Endothelial cell of umbilical vein (primary cell): ENCODE results near the gene FASLG. TPM values are rescaled to one million over a fixed set of nuclear protein-coding genes. Genes with fewer than 3 reads are reported as not detected.

Experiments
- BruUV-seq: library from RNA; stranded (reverse); fragments of 400-500 nt; replicated peaks from 2 replicates; lab custom pipeline; 2021; lab: Mats Ljungman, UMichigan
- CTCF ChIA-PET: fragments of 300-600, 350-600 bp; sonication (Branson Sonifier 250); formaldehyde crosslinking; loops from one replicate; lab custom pipeline; 2021; ENCODE audit warnings: antibody characterized with exemption, inconsistent platforms; lab: Charles Lee
- POLR2A ChIA-PET: fragments of 300-600, 350-600 bp; sonication (Branson Sonifier 250); formaldehyde crosslinking; loops from one replicate; lab custom pipeline; 2021; ENCODE audit warnings: antibody characterized with exemption, inconsistent platforms; lab: Charles Lee
- DNase-seq: peaks from one replicate; pipeline ENCODE4 v3.0.0-alpha.2; 2011; ENCODE audit warnings: low read depth, low spot score
- FAIRE-seq: peaks from 2 replicates; lab custom pipeline; 2011; peaks lifted over from hg19 to GRCh38; lab: Jason Lieb, UNC
- H2AFZ ChIP-seq: 2 replicates; pipeline ENCODE4 v1.6.0; 2012; ENCODE audit warnings: low read depth, low read length, control low read depth, inconsistent platforms
- H3K27ac ChIP-seq: 2 replicates; pipeline ENCODE4 v1.5.1; 2011; ENCODE audit warnings: low read depth, mild to moderate bottlenecking, control low read depth, low read length, moderate library complexity; ENCODE audit not compliant: insufficient read depth
- H3K27me3 ChIP-seq, 2 experiments: 2 replicates each; pipeline versions ENCODE4 v1.6.0 to v1.6.1; 2011; ENCODE audit warnings: low read length in 2 of 2, mixed read lengths in 1 of 2; ENCODE audit not compliant: control insufficient read depth in 2 of 2, insufficient read depth in 2 of 2
- H3K36me3 ChIP-seq, 2 experiments: 2 replicates in 1 of 2; 3 replicates in 1 of 2; pipeline ENCODE4 v1.5.1; 2011; ENCODE audit warnings: low read length in 2 of 2, mild to moderate bottlenecking in 1 of 2, moderate library complexity in 1 of 2; ENCODE audit not compliant: control insufficient read depth in 2 of 2, insufficient read depth in 2 of 2; ENCODE audit errors: extremely low read depth in 1 of 2
- H3K4me1 ChIP-seq: 3 replicates; pipeline ENCODE4 v1.5.1; 2011; ENCODE audit warnings: mild to moderate bottlenecking, low read length; ENCODE audit not compliant: control insufficient read depth, insufficient read depth; ENCODE audit errors: extremely low read depth
- H3K4me2 ChIP-seq: 2 replicates; pipeline ENCODE4 v1.6.1; 2011; ENCODE audit warnings: low read length, control low read depth, mixed read lengths; ENCODE audit not compliant: insufficient read depth
- H3K4me3 ChIP-seq, 3 experiments: fragments of 200-600 bp in 1 of 3; sonication (generic), shearing (Covaris generic) in 1 of 3; replicated peaks in 1 of 3; 2 replicates each; pipeline ENCODE4 v1.5.1; 2011 to 2016; ENCODE audit warnings: control low read depth in 3 of 3, low read length in 3 of 3, mild to moderate bottlenecking in 2 of 3, inconsistent platforms in 1 of 3, low read depth in 1 of 3, moderate library complexity in 1 of 3; ENCODE audit not compliant: insufficient read depth in 1 of 3
- H3K79me2 ChIP-seq: 2 replicates; pipeline ENCODE4 v1.6.0; 2012; ENCODE audit warnings: low read length, inconsistent platforms; ENCODE audit not compliant: control insufficient read depth, insufficient read depth
- H3K9ac ChIP-seq: replicated peaks from 2 replicates; pipeline ENCODE3; 2011; ENCODE audit warnings: low read length, control low read depth; ENCODE audit not compliant: insufficient read depth; ENCODE audit errors: extremely low read depth
- H3K9me1 ChIP-seq: replicated peaks from 3 replicates; pipeline ENCODE4 v1.6.0; 2011; ENCODE audit warnings: mild to moderate bottlenecking, low read length; ENCODE audit not compliant: control insufficient read depth, insufficient read depth; ENCODE audit errors: extremely low read depth
- H3K9me3 ChIP-seq: replicated peaks from 2 replicates; pipeline ENCODE4 v1.5.1; 2012; ENCODE audit warnings: low read length, inconsistent platforms; ENCODE audit not compliant: control insufficient read depth, insufficient read depth
- H4K20me1 ChIP-seq: replicated peaks from 2 replicates; pipeline ENCODE3; 2011; ENCODE audit warnings: mild to moderate bottlenecking, low read length; ENCODE audit not compliant: control insufficient read depth, insufficient read depth; ENCODE audit errors: extremely low read depth
- GATA2 ChIP-seq: IDR thresholded peaks from 2 replicates; pipeline ENCODE4 v1.7.0; 2011; ENCODE audit warnings: low read depth, mild to moderate bottlenecking, moderate library complexity, mixed read lengths, low read length; ENCODE audit not compliant: insufficient read length, insufficient read depth
- POLR2AphosphoS5 ChIP-seq: IDR thresholded peaks from 2 replicates; pipeline ENCODE4 v1.6.1; 2012; ENCODE audit warnings: low read depth, mild to moderate bottlenecking, control low read depth, low read length, moderate library complexity; ENCODE audit not compliant: insufficient read depth
- dilution Hi-C: fragments of 300-500 bp; cut with MboI; formaldehyde crosslinking; loops from one replicate; pipeline ENCODE4 v1.15.0; 2019; ENCODE audit warnings: low sequenced_read_pairs; ENCODE audit not compliant: extremely low pct_ligation_motif_present
- intact Hi-C: fragments of 100-400 bp; cut with micrococcal nuclease; formaldehyde crosslinking; loops from one replicate; pipeline ENCODE4 v1.10.0; 2022
- polyA plus RNA-seq, 4 experiments: library from polyadenylated mRNA; depleted of rRNA in 3 of 4; stranded (reverse) in 3 of 4; unstranded in 1 of 4; fragments of >200 nt; gene quantifications; 2 replicates each; pipeline versions ENCODE4 v1.2.1 to v1.2.3, GENCODE V29; 2011 to 2012; ENCODE audit warnings: missing spikeins in 1 of 4
- total RNA-seq: library from RNA; stranded (reverse); gene quantifications from 2 replicates; pipeline ENCODE4 v1.2.3, GENCODE V29; 2021

The FASLG gene
- total and polyA plus RNA-seq, 2 donors (not counting 3 experiments of a cell fraction or from before 2014, with no cell fraction given) = not detected

DNA sequence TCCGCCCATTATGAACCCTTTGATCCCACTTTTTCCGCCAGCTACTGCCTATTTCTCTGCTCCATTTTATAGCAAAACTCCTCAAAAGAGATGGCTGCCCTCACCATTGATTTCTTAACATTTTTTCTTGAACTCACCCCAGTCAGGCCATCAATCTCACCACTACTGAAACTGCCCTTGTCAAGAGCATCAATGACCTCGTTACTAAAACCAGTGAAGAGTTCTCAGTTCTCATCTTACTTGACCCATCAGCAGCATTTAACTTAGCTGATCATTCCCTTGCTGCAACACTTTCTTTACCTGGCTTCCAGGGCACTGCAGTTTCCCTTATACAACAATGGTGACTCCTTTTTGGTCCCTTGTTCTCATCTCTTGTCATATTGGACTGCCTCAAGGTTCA, 35.2 kb upstream of the FASLG start:
- no peaks in the 10 kb centered on the region for H3K27me3 ChIP-seq
- H3K4me1 ChIP-seq = no peaks in the 10 kb centered on the region
- no peaks in the 10 kb centered on the region for H3K9me1 ChIP-seq
- BruUV-seq = no TSS peak
- no peak overlapping the region for H3K4me3 ChIP-seq
- H2AFZ ChIP-seq = no peak overlapping the region
- no peaks in the 10 kb centered on the region for H4K20me1 ChIP-seq
- dilution Hi-C loops = no loop called here
- intact Hi-C loops = no loop called here
- no peaks in the 10 kb centered on the region for H3K36me3 ChIP-seq
- no peak overlapping the region for H3K27ac ChIP-seq
- DNase-seq (no peak), FAIRE-seq (no peak)
- no peaks in the 10 kb centered on the region for H3K79me2 ChIP-seq
- no peak for TF ChIP-seq GATA2
- CTCF ChIA-PET = no interaction called here
- no peak overlapping the region for H3K4me2 ChIP-seq
- H3K9ac ChIP-seq = no peak overlapping the region
- POLR2A ChIA-PET = no interaction called here
- H3K9me3 ChIP-seq = no peaks in the 10 kb centered on the region

GRCh38 chr1:172626845-172627244, 32.1 kb upstream of the FASLG start:
- Histone ChIP-seq H3K4me2 (no peak overlapping the region), H3K27me3 (no peaks in the 10 kb centered on the region), H3K9ac (no peak overlapping the region), H3K9me3 (no peaks in the 10 kb centered on the region), H3K27ac (no peak overlapping the region), H3K36me3 (no peaks in the 10 kb centered on the region), H3K79me2 (no peaks in the 10 kb centered on the region), H3K4me3 (no peak overlapping the region), H3K4me1 (no peaks in the 10 kb centered on the region), H3K9me1 (no peaks in the 10 kb centered on the region), H4K20me1 (no peaks in the 10 kb centered on the region), H2AFZ (no peak overlapping the region)
- ChIA-PET POLR2A (no interaction called here), CTCF (no interaction called here)
- no peak for TF ChIP-seq POLR2AphosphoS5
- intact Hi-C loops (no loop called here), dilution Hi-C loops (no loop called here)
- FAIRE-seq = no peak
- no peak for DNase-seq
- BruUV-seq = no TSS peak
